D721Med (cell line): ENCODE measurements around the gene SSTR5.

Source experiments
- DNase-seq: peaks from one replicate; pipeline ENCODE4 v3.0.0; 2011; ENCODE audit warnings: low spot score; ENCODE audit not compliant: insufficient read length
- FAIRE-seq: peaks from 2 replicates; lab custom pipeline; 2011; peaks lifted over from hg19 to GRCh38; lab: Jason Lieb, UNC
- CTCF ChIP-seq: IDR thresholded peaks from 2 replicates; pipeline ENCODE4 v1.5.1; 2012; ENCODE audit warnings: mild to moderate bottlenecking, control low read depth; ENCODE audit not compliant: insufficient read depth; ENCODE audit errors: missing control alignments

Gene SSTR5

DNA sequence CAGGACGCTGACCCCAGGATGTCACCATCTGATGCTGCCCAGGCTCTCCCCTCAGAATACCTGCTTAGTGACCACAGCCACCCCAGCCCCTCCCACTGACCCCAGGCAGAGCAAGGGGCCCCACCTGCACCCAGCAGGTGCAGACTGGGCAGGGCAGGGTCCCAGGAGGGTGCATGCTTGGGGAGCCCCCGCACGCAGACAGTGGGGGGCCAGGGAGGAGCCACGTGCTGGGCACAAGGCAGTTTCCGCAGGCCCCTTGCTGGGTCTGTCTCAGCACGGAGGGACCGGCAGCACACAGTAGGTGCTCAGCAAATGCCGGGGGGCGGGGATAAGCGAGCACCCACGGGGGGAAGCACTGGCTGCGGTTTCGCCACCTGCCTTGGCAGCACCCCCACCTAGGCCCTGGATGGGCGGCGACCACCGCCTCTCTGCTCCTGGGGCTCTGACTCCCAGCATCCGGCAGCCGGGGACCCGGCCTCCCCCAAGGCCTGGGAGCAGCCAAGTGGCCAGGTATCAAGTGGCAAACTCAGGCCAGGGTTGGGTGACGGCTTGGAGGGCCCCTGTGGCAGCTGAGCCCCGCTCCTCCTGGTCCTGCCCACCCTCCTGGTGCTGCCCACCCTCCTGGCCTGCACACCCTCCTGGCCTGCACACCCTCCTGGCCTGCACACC is 18.7 kb upstream of the SSTR5 start:
- no peak for TF ChIP-seq CTCF
- no peak for FAIRE-seq
- DNase-seq = no peak

- peak; percentile 51 for TF ChIP-seq CTCF
- FAIRE-seq = no peak
- peak; percentile 92 for DNase-seq
Measured at GRCh38 chr16:1054660-1055556, 17.6 kb upstream of the SSTR5 start.

- no peak for TF ChIP-seq CTCF
- DNase-seq (no peak), FAIRE-seq (no peak)
Measured at GRCh38 chr16:1055557-1055924, 17.0 kb upstream of the SSTR5 start.

DNA sequence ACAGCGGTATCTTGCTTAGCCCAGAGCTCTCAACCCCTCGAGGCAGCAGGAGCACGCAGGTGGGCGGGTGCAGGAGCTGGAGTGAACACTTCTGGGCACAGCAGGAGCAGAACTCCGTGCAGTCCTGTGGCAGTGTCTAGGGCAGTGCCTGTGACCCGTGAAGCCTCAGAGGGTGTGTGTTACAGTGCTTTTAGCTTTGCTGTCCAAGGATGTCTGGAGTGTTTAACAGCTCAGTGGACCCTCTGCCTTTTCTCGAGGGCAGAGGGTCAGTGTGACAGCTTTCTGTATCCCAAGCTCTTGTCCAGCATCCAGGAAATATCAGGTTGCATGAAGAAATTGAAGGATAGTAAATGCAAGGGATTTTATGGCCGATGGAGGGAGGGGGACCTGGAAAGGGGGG is 16.4 kb upstream of the SSTR5 start:
- TF ChIP-seq CTCF = no peak
- FAIRE-seq = no peak
- no peak for DNase-seq

- peak; percentile 82 for DNase-seq
- TF ChIP-seq CTCF = peak; percentile 28
- no peak for FAIRE-seq
Measured at GRCh38 chr16:1057252-1057932, 15.2 kb upstream of the SSTR5 start.

DNA sequence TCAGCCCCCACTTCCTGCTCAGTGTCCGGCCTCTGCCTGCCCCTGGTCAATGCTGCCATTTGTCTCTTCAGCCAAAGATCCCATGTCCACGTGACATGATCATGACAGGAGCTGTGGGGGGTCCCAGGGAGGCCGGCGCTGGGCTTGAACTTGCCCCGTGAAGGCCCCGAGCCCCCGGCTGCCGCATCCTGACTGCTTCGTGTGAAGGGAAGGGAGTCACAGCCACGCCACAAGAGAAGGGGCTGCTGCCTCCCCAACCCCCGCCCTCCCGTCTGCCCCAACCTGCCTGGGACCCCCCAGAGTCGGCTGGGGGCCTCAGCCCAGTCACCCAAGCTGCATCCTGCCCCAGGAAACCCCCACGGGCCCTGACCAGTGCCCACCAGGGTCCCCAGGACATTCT is 14.3 kb upstream of the SSTR5 start:
- FAIRE-seq = no peak
- no peak for DNase-seq
- TF ChIP-seq CTCF = no peak
